ENCODE results near the gene IGLON5.

DNA sequence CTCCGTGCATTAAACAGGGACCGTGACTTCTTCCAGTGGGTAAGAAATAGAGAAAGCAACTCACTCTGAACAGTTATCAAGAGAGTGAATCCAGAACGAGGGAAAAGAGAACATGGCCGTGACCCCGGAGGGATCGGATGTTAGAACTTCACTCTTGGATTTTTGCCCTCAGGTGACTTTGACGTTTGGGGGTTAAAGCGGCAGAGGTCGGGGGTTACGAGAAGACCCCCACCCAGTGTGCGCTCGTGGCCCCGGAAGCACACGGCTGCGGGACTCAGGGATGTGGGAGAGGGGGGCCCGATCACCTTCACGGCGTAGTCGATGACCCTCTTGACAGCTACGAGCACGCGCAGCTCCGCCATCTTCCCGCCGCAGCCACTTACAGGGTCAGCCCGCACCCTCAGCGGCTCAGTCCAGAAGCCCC is 54.5 kb downstream of the IGLON5 start, which contains the start of gene ETFB:
- TF ChIP-seq, protein P1, sequence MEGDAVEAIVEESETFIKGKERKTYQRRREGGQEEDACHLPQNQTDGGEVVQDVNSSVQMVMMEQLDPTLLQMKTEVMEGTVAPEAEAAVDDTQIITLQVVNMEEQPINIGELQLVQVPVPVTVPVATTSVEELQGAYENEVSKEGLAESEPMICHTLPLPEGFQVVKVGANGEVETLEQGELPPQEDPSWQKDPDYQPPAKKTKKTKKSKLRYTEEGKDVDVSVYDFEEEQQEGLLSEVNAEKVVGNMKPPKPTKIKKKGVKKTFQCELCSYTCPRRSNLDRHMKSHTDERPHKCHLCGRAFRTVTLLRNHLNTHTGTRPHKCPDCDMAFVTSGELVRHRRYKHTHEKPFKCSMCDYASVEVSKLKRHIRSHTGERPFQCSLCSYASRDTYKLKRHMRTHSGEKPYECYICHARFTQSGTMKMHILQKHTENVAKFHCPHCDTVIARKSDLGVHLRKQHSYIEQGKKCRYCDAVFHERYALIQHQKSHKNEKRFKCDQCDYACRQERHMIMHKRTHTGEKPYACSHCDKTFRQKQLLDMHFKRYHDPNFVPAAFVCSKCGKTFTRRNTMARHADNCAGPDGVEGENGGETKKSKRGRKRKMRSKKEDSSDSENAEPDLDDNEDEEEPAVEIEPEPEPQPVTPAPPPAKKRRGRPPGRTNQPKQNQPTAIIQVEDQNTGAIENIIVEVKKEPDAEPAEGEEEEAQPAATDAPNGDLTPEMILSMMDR (IDR thresholded peaks at IDR 0.05): no peak
- TF ChIP-seq POLR2AphosphoS5 (IDR thresholded peaks at IDR 0.05) (peak in 1 of 2 donors; percentile 91), EP300 (IDR thresholded peaks at IDR 0.05) (no peak)
